Tibial nerve (tissue), 3 donors: Measurements from ENCODE around the gene ARFGEF3.

Experiments used
- POLR2A ChIP-seq, 2 donors: fragments of 450-650 bp; IDR thresholded peaks; one replicate each; pipeline ENCODE4 v1.6.1; 2017; ENCODE audit warnings: antibody characterized with exemption in 2 of 2, mild to moderate bottlenecking in 2 of 2, moderate library complexity in 2 of 2
- TF ChIP-seq, protein P1 (sequence below), 5 experiments: fragments of 200-600 bp in 3 of 5; fragments of 450-650 bp in 2 of 5; sonication (generic) in 3 of 5; IDR thresholded peaks; one replicate each; pipeline ENCODE4 v1.5.1; 2016 to 2019; ENCODE audit warnings: antibody characterized with exemption in 5 of 5, mild to moderate bottlenecking in 3 of 5, moderate library complexity in 2 of 5

DNA sequence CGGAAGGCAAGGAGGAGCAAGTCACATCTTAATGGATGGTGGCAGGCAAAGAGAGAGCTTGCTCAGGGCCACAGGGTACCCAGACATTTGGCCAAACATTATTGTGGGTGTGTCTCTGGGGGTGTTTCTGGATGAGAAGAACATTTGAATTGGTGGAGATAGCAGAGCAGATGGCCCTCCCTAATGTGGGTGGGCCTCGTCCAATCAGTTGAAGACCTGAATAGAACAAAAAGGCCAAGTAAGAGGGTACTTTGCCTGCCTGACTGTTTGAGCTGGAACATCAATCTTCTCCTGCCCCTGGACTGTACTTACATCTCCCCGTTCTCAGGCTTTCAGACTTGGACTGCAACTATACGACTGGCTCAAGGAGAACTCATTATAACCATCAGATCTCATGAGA, 160.2 kb downstream of the ARFGEF3 start:
- no peak for TF ChIP-seq POLR2A (IDR thresholded peaks at IDR 0.05)
- TF ChIP-seq, protein P1, sequence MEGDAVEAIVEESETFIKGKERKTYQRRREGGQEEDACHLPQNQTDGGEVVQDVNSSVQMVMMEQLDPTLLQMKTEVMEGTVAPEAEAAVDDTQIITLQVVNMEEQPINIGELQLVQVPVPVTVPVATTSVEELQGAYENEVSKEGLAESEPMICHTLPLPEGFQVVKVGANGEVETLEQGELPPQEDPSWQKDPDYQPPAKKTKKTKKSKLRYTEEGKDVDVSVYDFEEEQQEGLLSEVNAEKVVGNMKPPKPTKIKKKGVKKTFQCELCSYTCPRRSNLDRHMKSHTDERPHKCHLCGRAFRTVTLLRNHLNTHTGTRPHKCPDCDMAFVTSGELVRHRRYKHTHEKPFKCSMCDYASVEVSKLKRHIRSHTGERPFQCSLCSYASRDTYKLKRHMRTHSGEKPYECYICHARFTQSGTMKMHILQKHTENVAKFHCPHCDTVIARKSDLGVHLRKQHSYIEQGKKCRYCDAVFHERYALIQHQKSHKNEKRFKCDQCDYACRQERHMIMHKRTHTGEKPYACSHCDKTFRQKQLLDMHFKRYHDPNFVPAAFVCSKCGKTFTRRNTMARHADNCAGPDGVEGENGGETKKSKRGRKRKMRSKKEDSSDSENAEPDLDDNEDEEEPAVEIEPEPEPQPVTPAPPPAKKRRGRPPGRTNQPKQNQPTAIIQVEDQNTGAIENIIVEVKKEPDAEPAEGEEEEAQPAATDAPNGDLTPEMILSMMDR (IDR thresholded peaks at IDR 0.05): no peak
